ENCODE data around the gene PLD1.

PLD1 gene

DNA sequence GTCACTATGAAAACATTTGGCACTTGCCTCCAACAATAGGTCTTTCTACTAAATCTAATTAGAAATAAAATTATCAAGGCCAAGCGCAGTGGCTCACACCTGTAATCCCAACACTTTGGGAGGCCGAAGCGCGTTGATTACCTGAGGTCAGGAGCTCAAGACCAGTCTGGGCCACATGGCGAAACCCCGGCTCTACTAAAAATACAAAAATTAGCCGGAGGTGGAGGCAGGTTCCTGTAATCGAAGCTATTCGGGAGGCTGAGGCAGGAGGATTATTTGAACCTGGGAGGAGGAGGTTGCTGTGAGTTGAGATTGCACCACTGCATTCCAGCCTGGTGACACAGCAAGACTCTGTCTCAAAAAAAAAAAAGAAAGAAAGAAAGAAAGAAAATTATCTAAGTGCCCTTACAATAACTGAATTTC lies 1.6 kb upstream of the PLD1 start (continued):
- no peak for TF ChIP-seq ZNF416 (tag by site-specific recombination; IDR thresholded peaks at IDR 0.05)
- no peak for TF ChIP-seq PRDM1 (tag by site-specific recombination; IDR thresholded peaks at IDR 0.05)

DNA sequence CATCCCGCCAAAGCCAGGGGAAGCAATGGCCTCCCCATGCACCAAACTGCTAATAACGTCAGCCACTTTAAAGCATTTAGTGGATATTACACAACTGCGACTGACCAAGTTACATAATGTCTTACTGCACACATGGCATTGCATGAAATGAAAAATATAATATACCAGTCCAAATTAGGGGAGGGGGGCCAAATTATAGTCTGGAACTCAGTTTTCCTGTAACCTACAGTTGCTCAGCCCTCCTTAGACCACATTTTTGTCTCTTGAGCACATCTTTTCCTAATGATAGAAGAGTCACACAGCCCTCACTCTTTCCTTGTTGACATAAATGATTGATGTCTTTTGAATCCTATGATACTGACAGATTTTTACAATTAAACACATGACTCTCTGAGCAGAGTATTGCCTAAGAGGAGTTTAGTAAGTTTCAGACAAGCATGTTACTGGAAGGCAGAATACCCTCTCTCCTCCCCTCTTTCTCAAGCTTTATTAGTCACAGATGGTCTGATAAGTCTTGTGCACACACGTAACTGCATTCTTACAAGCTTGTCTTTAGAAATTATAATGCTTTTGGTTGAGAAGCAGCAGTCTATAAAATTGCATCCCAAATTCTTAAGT lies 1.1 kb upstream of the PLD1 start:
- no peak overlapping the region for H3K27ac ChIP-seq (ENCODE audit: extremely low read depth, low read depth, low read length)
- POLR2A ChIA-PET = no interaction called here
- no peak overlapping the region for H3K4me3 ChIP-seq (ENCODE audit: low read depth, low read length)
- H3K4me1 ChIP-seq (ENCODE audit: control insufficient read depth, insufficient read depth, low read length) = peaks cover 4% of the 10 kb centered on the region; the same call in 1 of the 2 replicates
- CTCF ChIA-PET = interaction anchor here (0.7 to 3.7 kb wide), 2 partner anchors 19 to 384 kb away, joined by 3 to 19 read pairs; no protein-coding TSS in a partner anchor
- no peaks in the 10 kb centered on the region for H3K36me3 ChIP-seq (ENCODE audit: control insufficient read depth in 2 of 2, insufficient read depth in 1 of 2, low read length in 2 of 2)
- no peaks in the 10 kb centered on the region for H3K9me3 ChIP-seq (ENCODE audit: control insufficient read depth, insufficient read depth, low read depth, low read length)
- no peak for TF ChIP-seq ZNF23 (tag by site-specific recombination; IDR thresholded peaks at IDR 0.05; ENCODE audit: borderline replicate concordance)
- TF ChIP-seq, protein P1, sequence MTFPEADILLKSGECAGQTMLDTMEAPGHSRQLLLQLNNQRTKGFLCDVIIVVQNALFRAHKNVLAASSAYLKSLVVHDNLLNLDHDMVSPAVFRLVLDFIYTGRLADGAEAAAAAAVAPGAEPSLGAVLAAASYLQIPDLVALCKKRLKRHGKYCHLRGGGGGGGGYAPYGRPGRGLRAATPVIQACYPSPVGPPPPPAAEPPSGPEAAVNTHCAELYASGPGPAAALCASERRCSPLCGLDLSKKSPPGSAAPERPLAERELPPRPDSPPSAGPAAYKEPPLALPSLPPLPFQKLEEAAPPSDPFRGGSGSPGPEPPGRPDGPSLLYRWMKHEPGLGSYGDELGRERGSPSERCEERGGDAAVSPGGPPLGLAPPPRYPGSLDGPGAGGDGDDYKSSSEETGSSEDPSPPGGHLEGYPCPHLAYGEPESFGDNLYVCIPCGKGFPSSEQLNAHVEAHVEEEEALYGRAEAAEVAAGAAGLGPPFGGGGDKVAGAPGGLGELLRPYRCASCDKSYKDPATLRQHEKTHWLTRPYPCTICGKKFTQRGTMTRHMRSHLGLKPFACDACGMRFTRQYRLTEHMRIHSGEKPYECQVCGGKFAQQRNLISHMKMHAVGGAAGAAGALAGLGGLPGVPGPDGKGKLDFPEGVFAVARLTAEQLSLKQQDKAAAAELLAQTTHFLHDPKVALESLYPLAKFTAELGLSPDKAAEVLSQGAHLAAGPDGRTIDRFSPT (tag by site-specific recombination; IDR thresholded peaks at IDR 0.05) = peak; percentile 37; the same call in 1 of the 2 replicates
- TF ChIP-seq, protein P2, sequence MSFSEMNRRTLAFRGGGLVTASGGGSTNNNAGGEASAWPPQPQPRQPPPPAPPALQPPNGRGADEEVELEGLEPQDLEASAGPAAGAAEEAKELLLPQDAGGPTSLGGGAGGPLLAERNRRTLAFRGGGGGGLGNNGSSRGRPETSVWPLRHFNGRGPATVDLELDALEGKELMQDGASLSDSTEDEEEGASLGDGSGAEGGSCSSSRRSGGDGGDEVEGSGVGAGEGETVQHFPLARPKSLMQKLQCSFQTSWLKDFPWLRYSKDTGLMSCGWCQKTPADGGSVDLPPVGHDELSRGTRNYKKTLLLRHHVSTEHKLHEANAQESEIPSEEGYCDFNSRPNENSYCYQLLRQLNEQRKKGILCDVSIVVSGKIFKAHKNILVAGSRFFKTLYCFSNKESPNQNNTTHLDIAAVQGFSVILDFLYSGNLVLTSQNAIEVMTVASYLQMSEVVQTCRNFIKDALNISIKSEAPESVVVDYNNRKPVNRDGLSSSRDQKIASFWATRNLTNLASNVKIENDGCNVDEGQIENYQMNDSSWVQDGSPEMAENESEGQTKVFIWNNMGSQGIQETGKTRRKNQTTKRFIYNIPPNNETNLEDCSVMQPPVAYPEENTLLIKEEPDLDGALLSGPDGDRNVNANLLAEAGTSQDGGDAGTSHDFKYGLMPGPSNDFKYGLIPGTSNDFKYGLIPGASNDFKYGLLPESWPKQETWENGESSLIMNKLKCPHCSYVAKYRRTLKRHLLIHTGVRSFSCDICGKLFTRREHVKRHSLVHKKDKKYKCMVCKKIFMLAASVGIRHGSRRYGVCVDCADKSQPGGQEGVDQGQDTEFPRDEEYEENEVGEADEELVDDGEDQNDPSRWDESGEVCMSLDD (tag by site-specific recombination; IDR thresholded peaks at IDR 0.05) = no peak
- no peak for TF ChIP-seq ZNF76 (tag by site-specific recombination; IDR thresholded peaks at IDR 0.05; ENCODE audit: borderline replicate concordance, low read depth)
- TF ChIP-seq ZBTB8A (tag by site-specific recombination; IDR thresholded peaks at IDR 0.05) = no peak
- no peak for TF ChIP-seq OSR2 (tag by site-specific recombination; IDR thresholded peaks at IDR 0.05)
- TF ChIP-seq RBAK (tag by site-specific recombination; IDR thresholded peaks at IDR 0.05) = no peak
- TF ChIP-seq, protein P3, sequence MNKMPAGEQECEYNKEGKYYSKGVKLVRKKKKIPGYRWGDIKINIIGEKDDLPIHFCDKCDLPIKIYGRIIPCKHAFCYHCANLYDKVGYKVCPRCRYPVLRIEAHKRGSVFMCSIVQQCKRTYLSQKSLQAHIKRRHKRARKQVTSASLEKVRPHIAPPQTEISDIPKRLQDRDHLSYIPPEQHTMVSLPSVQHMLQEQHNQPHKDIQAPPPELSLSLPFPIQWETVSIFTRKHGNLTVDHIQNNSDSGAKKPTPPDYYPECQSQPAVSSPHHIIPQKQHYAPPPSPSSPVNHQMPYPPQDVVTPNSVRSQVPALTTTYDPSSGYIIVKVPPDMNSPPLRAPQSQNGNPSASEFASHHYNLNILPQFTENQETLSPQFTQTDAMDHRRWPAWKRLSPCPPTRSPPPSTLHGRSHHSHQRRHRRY (tag by site-specific recombination; IDR thresholded peaks at IDR 0.05) = no peak
- TF ChIP-seq ZNF629 (tag by site-specific recombination; IDR thresholded peaks at IDR 0.05) = peak; percentile 78
- TF ChIP-seq SP2 (tag by site-specific recombination; IDR thresholded peaks at IDR 0.05) = peak; percentile 36
- TF ChIP-seq, protein P4, sequence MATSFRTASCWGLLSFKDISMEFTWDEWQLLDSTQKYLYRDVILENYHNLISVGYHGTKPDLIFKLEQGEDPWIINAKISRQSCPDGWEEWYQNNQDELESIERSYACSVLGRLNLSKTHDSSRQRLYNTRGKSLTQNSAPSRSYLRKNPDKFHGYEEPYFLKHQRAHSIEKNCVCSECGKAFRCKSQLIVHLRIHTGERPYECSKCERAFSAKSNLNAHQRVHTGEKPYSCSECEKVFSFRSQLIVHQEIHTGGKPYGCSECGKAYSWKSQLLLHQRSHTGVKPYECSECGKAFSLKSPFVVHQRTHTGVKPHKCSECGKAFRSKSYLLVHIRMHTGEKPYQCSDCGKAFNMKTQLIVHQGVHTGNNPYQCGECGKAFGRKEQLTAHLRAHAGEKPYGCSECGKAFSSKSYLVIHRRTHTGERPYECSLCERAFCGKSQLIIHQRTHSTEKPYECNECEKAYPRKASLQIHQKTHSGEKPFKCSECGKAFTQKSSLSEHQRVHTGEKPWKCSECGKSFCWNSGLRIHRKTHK (tag by site-specific recombination; IDR thresholded peaks at IDR 0.05) = no peak
- no peak for TF ChIP-seq ZNF266 (tag by site-specific recombination; IDR thresholded peaks at IDR 0.05; ENCODE audit: low read depth)
- TF ChIP-seq MYNN (tag by site-specific recombination; IDR thresholded peaks at IDR 0.05; ENCODE audit: borderline replicate concordance) = no peak
- TF ChIP-seq GLI2 (tag by site-specific recombination; IDR thresholded peaks at IDR 0.05; ENCODE audit: borderline replicate concordance, low read depth) = no peak
- no peak for TF ChIP-seq ZSCAN16 (tag by site-specific recombination; IDR thresholded peaks at IDR 0.05)
- no peak for TF ChIP-seq MEIS1 (CRISPR knock-in tag; IDR thresholded peaks at IDR 0.05; ENCODE audit: borderline replicate concordance)
- TF ChIP-seq TRIM28 (IDR thresholded peaks at IDR 0.05; ENCODE audit: borderline replicate concordance, low read length) = no peak
- TF ChIP-seq, protein P5, sequence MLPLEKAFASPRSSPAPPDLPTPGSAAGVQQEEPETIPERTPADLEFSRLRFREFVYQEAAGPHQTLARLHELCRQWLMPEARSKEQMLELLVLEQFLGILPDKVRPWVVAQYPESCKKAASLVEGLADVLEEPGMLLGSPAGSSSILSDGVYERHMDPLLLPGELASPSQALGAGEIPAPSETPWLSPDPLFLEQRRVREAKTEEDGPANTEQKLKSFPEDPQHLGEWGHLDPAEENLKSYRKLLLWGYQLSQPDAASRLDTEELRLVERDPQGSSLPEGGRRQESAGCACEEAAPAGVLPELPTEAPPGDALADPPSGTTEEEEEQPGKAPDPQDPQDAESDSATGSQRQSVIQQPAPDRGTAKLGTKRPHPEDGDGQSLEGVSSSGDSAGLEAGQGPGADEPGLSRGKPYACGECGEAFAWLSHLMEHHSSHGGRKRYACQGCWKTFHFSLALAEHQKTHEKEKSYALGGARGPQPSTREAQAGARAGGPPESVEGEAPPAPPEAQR (tag by site-specific recombination; IDR thresholded peaks at IDR 0.05) = no peak
- TF ChIP-seq ZNF350 (tag by site-specific recombination; IDR thresholded peaks at IDR 0.05) = no peak
- no peak for TF ChIP-seq ZNF654 (tag by site-specific recombination; IDR thresholded peaks at IDR 0.05; ENCODE audit: low read depth)
- TF ChIP-seq ZNF140 (tag by site-specific recombination; IDR thresholded peaks at IDR 0.05) = no peak
- TF ChIP-seq ZNF549 (tag by site-specific recombination; IDR thresholded peaks at IDR 0.05) = no peak
- 0 out of 2 replicates have a peak, but pooled peaks have one; percentile 41 for TF ChIP-seq ZNF2 (tag by site-specific recombination; IDR thresholded peaks at IDR 0.05)
- TF ChIP-seq ZNF366 (tag by site-specific recombination; conservative IDR thresholded peaks at IDR 0.05) = peak; percentile 85
- TF ChIP-seq SCRT2 (tag by site-specific recombination; IDR thresholded peaks at IDR 0.05) = no peak
- no peak for TF ChIP-seq SETDB1 (IDR thresholded peaks at IDR 0.05; ENCODE audit: insufficient read length, low read length)
- no peak for TF ChIP-seq ZNF169 (tag by site-specific recombination; IDR thresholded peaks at IDR 0.05)

All from HEK293 (cell line).